D721Med (cell line): ENCODE measurements around the gene RER1.

Experiments
- DNase-seq: peaks from one replicate; pipeline ENCODE4 v3.0.0; 2011; ENCODE audit warnings: low spot score; ENCODE audit not compliant: insufficient read length
- FAIRE-seq: peaks from 2 replicates; lab custom pipeline; 2011; peaks lifted over from hg19 to GRCh38; lab: Jason Lieb, UNC
- CTCF ChIP-seq: IDR thresholded peaks from 2 replicates; pipeline ENCODE4 v1.5.1; 2012; ENCODE audit warnings: mild to moderate bottlenecking, control low read depth; ENCODE audit not compliant: insufficient read depth; ENCODE audit errors: missing control alignments

Gene RER1

GRCh38 chr1:2454227-2454626 lies 62.6 kb downstream of the RER1 start:
- DNase-seq (no peak), FAIRE-seq (no peak)
- no peak for TF ChIP-seq CTCF
